GM21526 (cell line): ENCODE results near the gene MGLL.

Source experiments
- ATAC-seq: cut with Tn5 transposase; IDR thresholded peaks from one replicate; pipeline ENCODE4 v1.9.1; 2021; ENCODE audit warnings: moderate library complexity; ENCODE audit not compliant: unreplicated experiment, low FRiP score

MGLL gene

GRCh38 chr3:127645371-127646015 is 176.8 kb downstream of the MGLL start:
- no peak for ATAC-seq

- ATAC-seq, result no peak
These were observed 177.5 kb downstream of the MGLL start for GRCh38 chr3:127644641-127645370.

GRCh38 chr3:127640042-127640355 is 182.3 kb downstream of the MGLL start:
- no peak for ATAC-seq

- no peak for ATAC-seq
These were observed 182.9 kb downstream of the MGLL start for GRCh38 chr3:127639173-127640041.
